K562 (cell line): ENCODE measurements around the gene MRI1. TPM values are rescaled to one million over a fixed set of nuclear protein-coding genes. Genes with fewer than 3 reads are reported as not detected.
A peak's percentile ranks its signal among the peaks of the same experiment; 100 is the strongest.

Experiments used
- ARID3A ChIP-seq: IDR thresholded peaks from 2 replicates; pipeline ENCODE4 v1.6.1; 2012; ENCODE audit warnings: low read depth, low read length, improper control_type of control experiment, borderline replicate concordance
- ARNT ChIP-seq, 2 experiments: fragments of 450-650 bp; IDR thresholded peaks; 2 replicates each; pipeline ENCODE4 v1.6.1; 2016; ENCODE audit warnings: mild to moderate bottlenecking in 1 of 2
- CC2D1A ChIP-seq: fragments of 450-650 bp; IDR thresholded peaks from 2 replicates; pipeline ENCODE4 v1.6.1; 2017; ENCODE audit warnings: mild to moderate bottlenecking
- GABPA ChIP-seq: fragments of 200-800 bp; sonication (Bioruptor generic); conservative IDR thresholded peaks from 2 replicates; pipeline ENCODE4 v1.6.1; 2016; ENCODE audit warnings: low read depth, missing genetic modification characterization, missing compliant biosample characterization
- HDAC2 ChIP-seq: fragments of 450-650 bp; IDR thresholded peaks from 2 replicates; pipeline ENCODE4 v1.6.1; 2016; ENCODE audit warnings: mild to moderate bottlenecking
- KLF16 ChIP-seq: IDR thresholded peaks from 2 replicates; pipeline ENCODE4 v1.6.1; 2016; ENCODE audit warnings: antibody characterized with exemption
- UBTF ChIP-seq, 2 experiments: IDR thresholded peaks; 2 replicates each; pipeline ENCODE4 v1.6.1; 2012; ENCODE audit warnings: improper control_type of control experiment in 2 of 2, low read depth in 2 of 2, low read length in 2 of 2, borderline replicate concordance in 1 of 2
- ZBTB7A ChIP-seq: IDR thresholded peaks from 2 replicates; pipeline ENCODE4 v1.6.1; 2011; ENCODE audit warnings: low read depth, mild to moderate bottlenecking, low read length, moderate library complexity, borderline replicate concordance; ENCODE audit not compliant: control insufficient read depth
- polyA plus RNA-seq, 8 experiments: library from polyadenylated mRNA; depleted of rRNA in 4 of 8; stranded (reverse) in 5 of 8; unstranded in 3 of 8; fragments of >200 nt; fragmentation: Nextera tagmentation in 2 of 8; fragmentation: Illumina TruSeq in 1 of 8; extraction: Ambion mirVana in 2 of 8; extraction: Trizol in 1 of 8; gene quantifications; 2 replicates each; pipeline versions ENCODE4 v1.2.1 to v1.2.3, GENCODE V29; 2011 to 2014; ENCODE audit warnings: inconsistent platforms in 1 of 8, missing spikeins in 1 of 8
- total RNA-seq, 7 experiments: library from RNA; depleted of rRNA in 6 of 7; stranded (reverse); fragments of >200 nt in 6 of 7; fragmentation: Illumina TruSeq in 2 of 7; extraction: Trizol in 2 of 7; gene quantifications; 2 replicates each; pipeline versions ENCODE4 v1.2.1 to v1.2.3, GENCODE V29; 2011 to 2021; ENCODE audit warnings: low replicate concordance in 1 of 7
- TF ChIP-seq, protein P1 (sequence below), 3 experiments: IDR thresholded peaks in 2 of 3; conservative IDR thresholded peaks in 1 of 3; 2 replicates each; pipeline ENCODE4 v1.5.1; 2011 to 2012; ENCODE audit warnings: low read length in 3 of 3, mild to moderate bottlenecking in 3 of 3, control low read depth in 2 of 3, improper control_type of control experiment in 1 of 3, inconsistent platforms in 1 of 3, low read depth in 1 of 3, mixed read lengths in 1 of 3, moderate library complexity in 1 of 3; ENCODE audit not compliant: insufficient read depth in 2 of 3
- TF ChIP-seq, protein P2 (sequence below): IDR thresholded peaks from 2 replicates; pipeline ENCODE4 v1.6.1; 2016; ENCODE audit warnings: missing genetic modification characterization, missing compliant biosample characterization
- TF ChIP-seq, protein P3 (sequence below): sonication (generic); formaldehyde crosslinking; IDR thresholded peaks from 2 replicates; pipeline ENCODE4 v1.8.0; 2022; ENCODE audit warnings: mild to moderate bottlenecking, missing genetic modification reagents
- TF ChIP-seq, protein P4 (sequence below), 2 experiments: fragments of 450-650 bp in 1 of 2; sonication (generic) in 1 of 2; formaldehyde crosslinking; conservative IDR thresholded peaks; 2 replicates each; pipeline versions ENCODE4 v1.4.0 to v1.8.1; 2020 to 2022; ENCODE audit warnings: mild to moderate bottlenecking in 1 of 2, missing genetic modification reagents in 1 of 2

MRI1 gene
- total and polyA plus RNA-seq, 9 of the 15 experiments (the other 6 are each of a cell fraction or from before 2014, with no cell fraction given) = 5.5 to 57.4 (median 28.2) TPM

- TF ChIP-seq ZBTB7A (peak; percentile 61; the same call in 1 of the 2 replicates), ARID3A (peak; percentile 83; the same call in 1 of the 2 replicates), ARNT (IDR thresholded peaks at IDR 0.05) (no peak), UBTF (IDR thresholded peaks at IDR 0.05; ENCODE audit: borderline replicate concordance in 1 of 2, low read depth in 2 of 2, low read length in 2 of 2) (peak in 1 of 2 experiments; percentile 40; a peak in 1 of 4 replicates), HDAC2 (peak; percentile 99), CC2D1A (peak; percentile 56; the same call in 1 of the 2 replicates), GABPA (tag) (peak; percentile 59), KLF16 (no peak)
- TF ChIP-seq, protein P1, sequence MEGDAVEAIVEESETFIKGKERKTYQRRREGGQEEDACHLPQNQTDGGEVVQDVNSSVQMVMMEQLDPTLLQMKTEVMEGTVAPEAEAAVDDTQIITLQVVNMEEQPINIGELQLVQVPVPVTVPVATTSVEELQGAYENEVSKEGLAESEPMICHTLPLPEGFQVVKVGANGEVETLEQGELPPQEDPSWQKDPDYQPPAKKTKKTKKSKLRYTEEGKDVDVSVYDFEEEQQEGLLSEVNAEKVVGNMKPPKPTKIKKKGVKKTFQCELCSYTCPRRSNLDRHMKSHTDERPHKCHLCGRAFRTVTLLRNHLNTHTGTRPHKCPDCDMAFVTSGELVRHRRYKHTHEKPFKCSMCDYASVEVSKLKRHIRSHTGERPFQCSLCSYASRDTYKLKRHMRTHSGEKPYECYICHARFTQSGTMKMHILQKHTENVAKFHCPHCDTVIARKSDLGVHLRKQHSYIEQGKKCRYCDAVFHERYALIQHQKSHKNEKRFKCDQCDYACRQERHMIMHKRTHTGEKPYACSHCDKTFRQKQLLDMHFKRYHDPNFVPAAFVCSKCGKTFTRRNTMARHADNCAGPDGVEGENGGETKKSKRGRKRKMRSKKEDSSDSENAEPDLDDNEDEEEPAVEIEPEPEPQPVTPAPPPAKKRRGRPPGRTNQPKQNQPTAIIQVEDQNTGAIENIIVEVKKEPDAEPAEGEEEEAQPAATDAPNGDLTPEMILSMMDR (IDR thresholded peaks at IDR 0.05 in 2 of 3, conservative IDR thresholded peaks at IDR 0.05 in 1 of 3; ENCODE audit: insufficient read depth in 2 of 3, low read depth in 1 of 3, low read length in 3 of 3) = no peak
- TF ChIP-seq, protein P2, sequence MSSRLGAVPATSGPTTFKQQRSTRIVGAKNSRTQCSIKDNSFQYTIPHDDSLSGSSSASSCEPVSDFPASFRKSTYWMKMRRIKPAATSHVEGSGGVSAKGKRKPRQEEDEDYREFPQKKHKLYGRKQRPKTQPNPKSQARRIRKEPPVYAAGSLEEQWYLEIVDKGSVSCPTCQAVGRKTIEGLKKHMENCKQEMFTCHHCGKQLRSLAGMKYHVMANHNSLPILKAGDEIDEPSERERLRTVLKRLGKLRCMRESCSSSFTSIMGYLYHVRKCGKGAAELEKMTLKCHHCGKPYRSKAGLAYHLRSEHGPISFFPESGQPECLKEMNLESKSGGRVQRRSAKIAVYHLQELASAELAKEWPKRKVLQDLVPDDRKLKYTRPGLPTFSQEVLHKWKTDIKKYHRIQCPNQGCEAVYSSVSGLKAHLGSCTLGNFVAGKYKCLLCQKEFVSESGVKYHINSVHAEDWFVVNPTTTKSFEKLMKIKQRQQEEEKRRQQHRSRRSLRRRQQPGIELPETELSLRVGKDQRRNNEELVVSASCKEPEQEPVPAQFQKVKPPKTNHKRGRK = no peak
- TF ChIP-seq, protein P3, sequence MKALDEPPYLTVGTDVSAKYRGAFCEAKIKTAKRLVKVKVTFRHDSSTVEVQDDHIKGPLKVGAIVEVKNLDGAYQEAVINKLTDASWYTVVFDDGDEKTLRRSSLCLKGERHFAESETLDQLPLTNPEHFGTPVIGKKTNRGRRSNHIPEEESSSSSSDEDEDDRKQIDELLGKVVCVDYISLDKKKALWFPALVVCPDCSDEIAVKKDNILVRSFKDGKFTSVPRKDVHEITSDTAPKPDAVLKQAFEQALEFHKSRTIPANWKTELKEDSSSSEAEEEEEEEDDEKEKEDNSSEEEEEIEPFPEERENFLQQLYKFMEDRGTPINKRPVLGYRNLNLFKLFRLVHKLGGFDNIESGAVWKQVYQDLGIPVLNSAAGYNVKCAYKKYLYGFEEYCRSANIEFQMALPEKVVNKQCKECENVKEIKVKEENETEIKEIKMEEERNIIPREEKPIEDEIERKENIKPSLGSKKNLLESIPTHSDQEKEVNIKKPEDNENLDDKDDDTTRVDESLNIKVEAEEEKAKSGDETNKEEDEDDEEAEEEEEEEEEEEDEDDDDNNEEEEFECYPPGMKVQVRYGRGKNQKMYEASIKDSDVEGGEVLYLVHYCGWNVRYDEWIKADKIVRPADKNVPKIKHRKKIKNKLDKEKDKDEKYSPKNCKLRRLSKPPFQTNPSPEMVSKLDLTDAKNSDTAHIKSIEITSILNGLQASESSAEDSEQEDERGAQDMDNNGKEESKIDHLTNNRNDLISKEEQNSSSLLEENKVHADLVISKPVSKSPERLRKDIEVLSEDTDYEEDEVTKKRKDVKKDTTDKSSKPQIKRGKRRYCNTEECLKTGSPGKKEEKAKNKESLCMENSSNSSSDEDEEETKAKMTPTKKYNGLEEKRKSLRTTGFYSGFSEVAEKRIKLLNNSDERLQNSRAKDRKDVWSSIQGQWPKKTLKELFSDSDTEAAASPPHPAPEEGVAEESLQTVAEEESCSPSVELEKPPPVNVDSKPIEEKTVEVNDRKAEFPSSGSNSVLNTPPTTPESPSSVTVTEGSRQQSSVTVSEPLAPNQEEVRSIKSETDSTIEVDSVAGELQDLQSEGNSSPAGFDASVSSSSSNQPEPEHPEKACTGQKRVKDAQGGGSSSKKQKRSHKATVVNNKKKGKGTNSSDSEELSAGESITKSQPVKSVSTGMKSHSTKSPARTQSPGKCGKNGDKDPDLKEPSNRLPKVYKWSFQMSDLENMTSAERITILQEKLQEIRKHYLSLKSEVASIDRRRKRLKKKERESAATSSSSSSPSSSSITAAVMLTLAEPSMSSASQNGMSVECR (CRISPR knock-in tag) = peak; percentile 73; the same call in 1 of the 2 replicates
- TF ChIP-seq, protein P4, sequence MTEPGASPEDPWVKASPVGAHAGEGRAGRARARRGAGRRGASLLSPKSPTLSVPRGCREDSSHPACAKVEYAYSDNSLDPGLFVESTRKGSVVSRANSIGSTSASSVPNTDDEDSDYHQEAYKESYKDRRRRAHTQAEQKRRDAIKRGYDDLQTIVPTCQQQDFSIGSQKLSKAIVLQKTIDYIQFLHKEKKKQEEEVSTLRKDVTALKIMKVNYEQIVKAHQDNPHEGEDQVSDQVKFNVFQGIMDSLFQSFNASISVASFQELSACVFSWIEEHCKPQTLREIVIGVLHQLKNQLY (CRISPR knock-in tag; conservative IDR thresholded peaks at IDR 0.05) = peak in 1 of 2 experiments; percentile 55; a peak in 1 of 4 replicates
These were observed 30.7 kb downstream of the MRI1 start, which contains the start of gene ZSWIM4 (continued) for GRCh38 chr19:13794757-13795589.
